Measurements from ENCODE around the gene NMT1. TPM values are rescaled to one million over a fixed set of nuclear protein-coding genes. Genes with fewer than 3 reads are reported as not detected.

NMT1 gene
- total and polyA plus RNA-seq, 2 of the 13 experiments (the other 11 are each of a cell fraction or from before 2014, with no cell fraction given), result 75.7 to 142 TPM

GRCh38 chr17:45050481-45051059, 10.5 kb upstream of the NMT1 start (continued):
- 0 out of 2 replicates have a peak, but pooled peaks have one; percentile 12 for TF ChIP-seq PAXIP1 (CRISPR knock-in tag; conservative IDR thresholded peaks at IDR 0.05)
- 0 out of 2 replicates have a peak, but pooled peaks have one; percentile 27 for TF ChIP-seq CSRNP1 (CRISPR knock-in tag; IDR thresholded peaks at IDR 0.05)
- 0 out of 2 replicates have a peak, but pooled peaks have one; percentile 18 for TF ChIP-seq NFYC (CRISPR knock-in tag; IDR thresholded peaks at IDR 0.05)
- no peak; the same call in 1 of the 2 replicates for TF ChIP-seq ZNF703 (CRISPR knock-in tag; IDR thresholded peaks at IDR 0.05; ENCODE audit: borderline replicate concordance)
- peak; percentile 81 for TF ChIP-seq FOSL2 (CRISPR knock-in tag; IDR thresholded peaks at IDR 0.05)
- TF ChIP-seq GFI1 (CRISPR knock-in tag; IDR thresholded peaks at IDR 0.05; ENCODE audit: borderline replicate concordance), result no peak; the same call in 1 of the 2 replicates
- TF ChIP-seq ZNF652 (CRISPR knock-in tag; IDR thresholded peaks at IDR 0.05; ENCODE audit: borderline replicate concordance, low read depth), result no peak
- TF ChIP-seq MEF2D (CRISPR knock-in tag; IDR thresholded peaks at IDR 0.05), result peak; percentile 15; the same call in 1 of the 2 replicates
- TF ChIP-seq SMAD3 (CRISPR knock-in tag; IDR thresholded peaks at IDR 0.05), result no peak; the same call in 1 of the 2 replicates
- peak; percentile 15; the same call in 1 of the 2 replicates for TF ChIP-seq NCOA1 (CRISPR knock-in tag; IDR thresholded peaks at IDR 0.05)
- peak; percentile 34; the same call in 1 of the 2 replicates for TF ChIP-seq CREM (IDR thresholded peaks at IDR 0.05)
- no peak for TF ChIP-seq CREM (CRISPR knock-in tag; IDR thresholded peaks at IDR 0.05)
- TF ChIP-seq KLF9 (CRISPR knock-in tag; IDR thresholded peaks at IDR 0.05; ENCODE audit: low read depth), result peak; percentile 38; the same call in 1 of the 2 replicates
- 0 out of 2 replicates have a peak, but pooled peaks have one; percentile 5 for TF ChIP-seq TFE3 (CRISPR knock-in tag; IDR thresholded peaks at IDR 0.05)
- TF ChIP-seq FOXO4 (CRISPR knock-in tag; conservative IDR thresholded peaks at IDR 0.05), result no peak
- no peak for TF ChIP-seq ZNF275 (CRISPR knock-in tag; IDR thresholded peaks at IDR 0.05; ENCODE audit: borderline replicate concordance)
- TF ChIP-seq GLMP (CRISPR knock-in tag; IDR thresholded peaks at IDR 0.05; ENCODE audit: borderline replicate concordance), result no peak
- no peak for TF ChIP-seq ZNF720 (CRISPR knock-in tag; IDR thresholded peaks at IDR 0.05)
- peak; percentile 44 for TF ChIP-seq SRSF1 (optimal IDR thresholded peaks at IDR 0.05; ENCODE audit: low read depth, low read length)

All from HepG2 (cell line).